Measurements from ENCODE around the gene RTL1. TPM values are rescaled to one million over a fixed set of nuclear protein-coding genes. Genes with fewer than 3 reads are reported as not detected.

RTL1 gene
- total and polyA plus RNA-seq, 2 donors (not counting 3 experiments of a cell fraction or from before 2014, with no cell fraction given), result not detected

DNA sequence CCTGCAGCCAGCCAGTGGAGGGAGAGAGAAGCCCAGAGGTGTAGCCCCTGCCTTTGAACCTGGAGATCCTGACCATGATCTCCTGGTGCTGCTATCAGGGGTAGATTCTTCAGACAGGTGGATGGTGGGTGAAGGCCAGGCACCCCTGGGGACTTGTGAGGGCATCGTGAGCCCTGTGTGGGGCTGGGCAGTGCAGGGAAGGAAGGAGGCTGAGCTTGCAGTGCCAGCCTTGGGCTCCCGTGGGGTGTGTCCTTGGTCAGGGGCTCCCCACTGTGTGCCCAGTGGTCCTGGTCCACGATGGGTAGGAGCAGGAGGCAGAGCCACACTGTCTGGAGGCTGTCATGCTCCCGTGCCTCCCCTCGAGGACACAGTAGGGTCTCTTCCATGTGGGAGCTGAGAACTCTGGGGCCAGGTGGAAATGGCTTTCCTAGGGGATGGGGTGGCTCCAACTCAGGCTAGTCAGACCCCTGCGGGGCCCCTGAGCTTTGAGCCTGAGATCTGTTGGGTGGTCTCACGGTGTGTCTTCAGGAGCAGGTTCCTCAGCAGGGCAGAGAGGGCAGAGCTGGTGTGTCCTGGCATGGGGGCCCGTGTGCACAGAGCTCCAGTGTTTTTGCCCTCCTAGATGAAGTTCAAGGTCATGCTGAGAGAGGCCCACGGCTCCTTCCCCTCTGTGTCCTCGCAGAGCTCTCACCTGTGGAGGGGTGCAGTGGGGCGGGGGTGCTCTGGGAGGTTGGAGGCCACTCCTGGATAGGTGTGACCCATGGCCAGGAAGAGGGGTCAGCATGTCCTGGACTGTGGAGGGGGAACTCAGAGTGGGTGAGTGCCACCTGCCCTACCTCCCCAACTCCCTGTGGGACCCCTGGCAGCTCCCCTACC lies 25.0 kb downstream of the RTL1 start:
- TF ChIP-seq POLR2A (IDR thresholded peaks at IDR 0.05; ENCODE audit: low read depth, low read length) (no peak), POLR2AphosphoS5 (IDR thresholded peaks at IDR 0.05; ENCODE audit: insufficient read depth, low read depth, low read length) (no peak), FOS (IDR thresholded peaks at IDR 0.05; ENCODE audit: borderline replicate concordance, insufficient read depth, low read length) (no peak), GATA2 (IDR thresholded peaks at IDR 0.05; ENCODE audit: insufficient read depth, insufficient read length, low read depth, low read length) (no peak), MYC (IDR thresholded peaks at IDR 0.05; ENCODE audit: low read depth, low read length) (no peak), JUN (IDR thresholded peaks at IDR 0.05; ENCODE audit: borderline replicate concordance, insufficient read depth, insufficient read length, low read depth) (no peak), EZH2 (IDR thresholded peaks at IDR 0.05; ENCODE audit: borderline replicate concordance, low read depth, low read length, severe bottlenecking) (no peak)
- TF ChIP-seq, protein P1, sequence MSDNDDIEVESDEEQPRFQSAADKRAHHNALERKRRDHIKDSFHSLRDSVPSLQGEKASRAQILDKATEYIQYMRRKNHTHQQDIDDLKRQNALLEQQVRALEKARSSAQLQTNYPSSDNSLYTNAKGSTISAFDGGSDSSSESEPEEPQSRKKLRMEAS (IDR thresholded peaks at IDR 0.05; ENCODE audit: insufficient read depth, insufficient read length), result no peak
- TF ChIP-seq, protein P2, sequence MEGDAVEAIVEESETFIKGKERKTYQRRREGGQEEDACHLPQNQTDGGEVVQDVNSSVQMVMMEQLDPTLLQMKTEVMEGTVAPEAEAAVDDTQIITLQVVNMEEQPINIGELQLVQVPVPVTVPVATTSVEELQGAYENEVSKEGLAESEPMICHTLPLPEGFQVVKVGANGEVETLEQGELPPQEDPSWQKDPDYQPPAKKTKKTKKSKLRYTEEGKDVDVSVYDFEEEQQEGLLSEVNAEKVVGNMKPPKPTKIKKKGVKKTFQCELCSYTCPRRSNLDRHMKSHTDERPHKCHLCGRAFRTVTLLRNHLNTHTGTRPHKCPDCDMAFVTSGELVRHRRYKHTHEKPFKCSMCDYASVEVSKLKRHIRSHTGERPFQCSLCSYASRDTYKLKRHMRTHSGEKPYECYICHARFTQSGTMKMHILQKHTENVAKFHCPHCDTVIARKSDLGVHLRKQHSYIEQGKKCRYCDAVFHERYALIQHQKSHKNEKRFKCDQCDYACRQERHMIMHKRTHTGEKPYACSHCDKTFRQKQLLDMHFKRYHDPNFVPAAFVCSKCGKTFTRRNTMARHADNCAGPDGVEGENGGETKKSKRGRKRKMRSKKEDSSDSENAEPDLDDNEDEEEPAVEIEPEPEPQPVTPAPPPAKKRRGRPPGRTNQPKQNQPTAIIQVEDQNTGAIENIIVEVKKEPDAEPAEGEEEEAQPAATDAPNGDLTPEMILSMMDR (IDR thresholded peaks at IDR 0.05; ENCODE audit: extremely low read depth in 1 of 2, insufficient read depth in 1 of 2, low read depth in 1 of 2, low read length in 2 of 2), result no peak
- FAIRE-seq, result no peak
- Histone ChIP-seq H3K79me2 (ENCODE audit: control insufficient read depth, insufficient read depth, low read length) (no peaks in the 10 kb centered on the region), H2AFZ (ENCODE audit: low read depth, low read length) (no peak overlapping the region), H3K9me3 (replicated peaks; ENCODE audit: control insufficient read depth, insufficient read depth, low read length) (no peaks in the 10 kb centered on the region), H3K4me2 (ENCODE audit: insufficient read depth, low read length) (no peak overlapping the region), H3K4me1 (ENCODE audit: control insufficient read depth, extremely low read depth, insufficient read depth, low read length) (no peaks in the 10 kb centered on the region), H3K9me1 (replicated peaks; ENCODE audit: control insufficient read depth, extremely low read depth, insufficient read depth, low read length) (no peaks in the 10 kb centered on the region), H4K20me1 (replicated peaks; ENCODE audit: control insufficient read depth, extremely low read depth, insufficient read depth, low read length) (no peaks in the 10 kb centered on the region), H3K9ac (replicated peaks; ENCODE audit: extremely low read depth, insufficient read depth, low read length) (no peak overlapping the region), H3K4me3 (replicated peaks in 1 of 3; ENCODE audit: insufficient read depth in 1 of 3, low read depth in 1 of 3, low read length in 3 of 3) (no peak overlapping the region), H3K27me3 (ENCODE audit: control insufficient read depth in 2 of 2, insufficient read depth in 2 of 2, low read length in 2 of 2) (no peaks in the 10 kb centered on the region), H3K36me3 (ENCODE audit: control insufficient read depth in 2 of 2, extremely low read depth in 1 of 2, insufficient read depth in 2 of 2, low read length in 2 of 2) (peaks cover 0 to 21% of the 10 kb centered on the region in 2 experiments), H3K27ac (ENCODE audit: insufficient read depth, low read depth, low read length) (no peak overlapping the region)
- no peak for DNase-seq (ENCODE audit: low read depth, low spot score)
- CTCF ChIA-PET, result no interaction called here
- intact Hi-C loops (cut with micrococcal nuclease), result no loop called here
- POLR2A ChIA-PET, result no interaction called here
- BruUV-seq (replicated peaks), result no TSS peak
- dilution Hi-C loops (cut with MboI; ENCODE audit: extremely low pct_ligation_motif_present, low sequenced_read_pairs), result no loop called here

All from endothelial cell of umbilical vein (primary cell).